NT2/D1 (cell line): ENCODE data around the gene AK4.
"Not testable (repeated sequence)": the region's sequence is repeated elsewhere in the genome, so short reads cannot be mapped to it uniquely, and the experiment has no call there.

Experiments used
- DNase-seq: peaks from one replicate; pipeline ENCODE4 v3.0.0-alpha.2; 2011; ENCODE audit warnings: low read depth, low spot score
- H3K27me3 ChIP-seq: 2 replicates; pipeline ENCODE4 v1.6.0; 2011; ENCODE audit warnings: mild to moderate bottlenecking; ENCODE audit not compliant: insufficient read length, insufficient read depth
- H3K36me3 ChIP-seq: 2 replicates; pipeline ENCODE4 v1.6.1; 2011; ENCODE audit warnings: mild to moderate bottlenecking, low read length, mixed read lengths; ENCODE audit not compliant: insufficient read depth, insufficient read length
- H3K4me1 ChIP-seq: 2 replicates; pipeline ENCODE4 v1.5.1; 2011; ENCODE audit not compliant: insufficient read depth, insufficient read length
- H3K4me3 ChIP-seq: 2 replicates; pipeline ENCODE4 v1.5.1; 2011; ENCODE audit warnings: low read depth; ENCODE audit not compliant: insufficient read length
- H3K9ac ChIP-seq: 2 replicates; pipeline ENCODE4 v1.6.0; 2011; ENCODE audit warnings: low read depth; ENCODE audit not compliant: insufficient read length
- H3K9me3 ChIP-seq: 2 replicates; pipeline ENCODE4 v1.5.1; 2011; ENCODE audit warnings: mild to moderate bottlenecking, low read length; ENCODE audit not compliant: insufficient read depth
- SUZ12 ChIP-seq: IDR thresholded peaks from 2 replicates; pipeline ENCODE4 v1.6.1; 2011; ENCODE audit not compliant: insufficient read length, insufficient read depth; ENCODE audit errors: extremely low read depth
- YY1 ChIP-seq: IDR thresholded peaks from 2 replicates; pipeline ENCODE4 v1.6.1; 2011; ENCODE audit not compliant: insufficient read length, insufficient read depth
- ZNF274 ChIP-seq: IDR thresholded peaks from 2 replicates; pipeline ENCODE4 v1.6.1; 2011; ENCODE audit warnings: mild to moderate bottlenecking, low read depth, low read length

AK4 gene

GRCh38 chr1:65231718-65232330 is 83.8 kb downstream of the AK4 start:
- Histone ChIP-seq H3K27me3 (no peaks in the 10 kb centered on the region), H3K9ac (no peak overlapping the region), H3K4me3 (no peak overlapping the region), H3K4me1 (no peaks in the 10 kb centered on the region), H3K9me3 (peaks cover 6% of the 10 kb centered on the region; the same call in 1 of the 2 replicates), H3K36me3 (no peaks in the 10 kb centered on the region)
- TF ChIP-seq ZNF274: no peak
- no peak for TF ChIP-seq YY1
- TF ChIP-seq SUZ12: no peak
- DNase-seq: no peak

- DNase-seq: no peak
- H3K9me3 ChIP-seq: peaks cover 6% of the 10 kb centered on the region; the same call in 1 of the 2 replicates
- TF ChIP-seq SUZ12 (no peak), ZNF274 (no peak), YY1 (no peak)
- no peaks in the 10 kb centered on the region for H3K4me1 ChIP-seq
- no peak overlapping the region for H3K4me3 ChIP-seq
- no peaks in the 10 kb centered on the region for H3K36me3 ChIP-seq
- no peaks in the 10 kb centered on the region for H3K27me3 ChIP-seq
- no peak overlapping the region for H3K9ac ChIP-seq
Observed at GRCh38 chr1:65232461-65232990, 84.5 kb downstream of the AK4 start.

GRCh38 chr1:65233782-65234181 is 85.8 kb downstream of the AK4 start:
- H3K4me1 ChIP-seq: no peaks in the 10 kb centered on the region
- H3K9ac ChIP-seq: no peak overlapping the region
- H3K4me3 ChIP-seq: no peak overlapping the region
- TF ChIP-seq SUZ12 (no peak), YY1 (no peak), ZNF274 (no peak)
- peaks cover 6% of the 10 kb centered on the region; the same call in 1 of the 2 replicates for H3K9me3 ChIP-seq
- no peak for DNase-seq
- no peaks in the 10 kb centered on the region for H3K36me3 ChIP-seq
- no peaks in the 10 kb centered on the region for H3K27me3 ChIP-seq

DNA sequence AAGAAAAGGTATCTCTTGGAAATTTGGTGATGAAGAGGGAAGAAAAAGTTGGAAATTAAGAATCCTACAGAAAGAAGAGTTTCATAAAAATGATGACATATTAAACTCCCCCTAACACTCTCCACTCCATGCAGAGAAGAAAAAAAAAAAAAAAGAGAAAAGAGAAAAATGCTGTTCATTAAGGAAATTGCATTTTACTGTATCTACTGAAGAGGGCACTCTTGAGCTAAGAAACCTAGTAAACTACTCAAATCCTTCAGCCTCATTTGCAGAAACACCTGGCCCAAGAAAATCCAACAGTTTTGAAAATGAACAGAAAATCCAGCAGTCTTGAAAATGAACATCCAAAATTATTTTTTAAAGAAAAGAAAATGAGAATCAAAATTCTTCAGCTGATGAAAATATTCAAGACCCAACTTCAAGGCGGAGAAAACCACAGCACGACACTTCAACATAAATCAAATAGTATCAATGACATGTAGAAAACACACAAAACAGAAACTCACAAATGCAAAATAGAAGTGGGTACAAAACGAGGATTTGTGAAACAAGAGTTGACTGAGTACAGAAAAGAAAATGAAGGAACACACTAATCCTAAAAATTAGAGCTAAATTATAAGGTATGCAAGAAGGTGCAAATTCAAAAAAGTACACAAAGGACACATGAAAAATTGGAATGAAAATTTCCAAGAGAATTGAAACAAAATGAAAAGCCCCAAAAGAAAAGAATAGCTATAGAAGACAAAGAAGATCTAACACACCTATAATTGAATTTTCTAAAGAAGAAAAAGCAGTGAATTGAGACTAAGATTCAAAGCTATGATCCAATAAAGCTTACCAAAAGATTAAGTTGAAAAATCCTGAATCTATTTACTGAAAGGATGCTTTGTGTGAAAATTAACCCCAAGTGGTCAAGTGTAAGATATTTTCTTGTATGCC is 88.1 kb downstream of the AK4 start:
- TF ChIP-seq SUZ12 (no peak), ZNF274 (no peak), YY1 (no peak)
- H3K9ac ChIP-seq: no peak overlapping the region
- peak; percentile 65 for DNase-seq

GRCh38 chr1:65237088-65237487 is 89.1 kb downstream of the AK4 start:
- H3K9ac ChIP-seq, H3K4me3 ChIP-seq, H3K27me3 ChIP-seq, DNase-seq, H3K4me1 ChIP-seq, H3K36me3 ChIP-seq, H3K9me3 ChIP-seq: not testable (repeated sequence)

More for the DNA sequence above, 88.1 kb downstream of the AK4 start:
- no peaks in the 10 kb centered on the region for H3K4me1 ChIP-seq
- H3K9me3 ChIP-seq: peaks cover 6% of the 10 kb centered on the region; the same call in 1 of the 2 replicates
- no peaks in the 10 kb centered on the region for H3K27me3 ChIP-seq
- no peak overlapping the region for H3K4me3 ChIP-seq
- no peaks in the 10 kb centered on the region for H3K36me3 ChIP-seq

GRCh38 chr1:65237503-65237902 is 89.5 kb downstream of the AK4 start:
- H3K9me3 ChIP-seq: peaks cover 6% of the 10 kb centered on the region; the same call in 1 of the 2 replicates
- no peak overlapping the region for H3K9ac ChIP-seq
- H3K36me3 ChIP-seq: no peaks in the 10 kb centered on the region
- no peaks in the 10 kb centered on the region for H3K27me3 ChIP-seq
- no peak for DNase-seq
- no peaks in the 10 kb centered on the region for H3K4me1 ChIP-seq
- TF ChIP-seq YY1 (no peak), SUZ12 (no peak), ZNF274 (no peak)
- H3K4me3 ChIP-seq: no peak overlapping the region

GRCh38 chr1:65238010-65238409 is 90.0 kb downstream of the AK4 start:
- Histone ChIP-seq H3K4me1 (no peaks in the 10 kb centered on the region), H3K9ac (no peak overlapping the region), H3K9me3 (peaks cover 6% of the 10 kb centered on the region; the same call in 1 of the 2 replicates), H3K36me3 (no peaks in the 10 kb centered on the region), H3K4me3 (no peak overlapping the region), H3K27me3 (no peaks in the 10 kb centered on the region)
- DNase-seq: no peak
- TF ChIP-seq ZNF274 (no peak), YY1 (no peak), SUZ12 (no peak)
